PC-3 (cell line): ENCODE measurements around the gene GPD1. TPM values are rescaled to one million over a fixed set of nuclear protein-coding genes. Genes with fewer than 3 reads are reported as not detected.

Experiments used
- ATAC-seq: fragments of 200-7000 bp; cut with Tn5 transposase; 2 replicates; pipeline ENCODE4 v1.9.1; 2020; ENCODE audit warnings: mild to moderate bottlenecking, moderate library complexity
- BruUV-seq: library from RNA; stranded (reverse); fragments of 400-500 nt; replicated peaks from 2 replicates; lab custom pipeline; 2021; lab: Mats Ljungman, UMichigan
- CTCF ChIA-PET: fragments of 300-600 bp; sonication (Branson Sonifier 250); formaldehyde crosslinking; loops from one replicate; lab custom pipeline; 2022; ENCODE audit warnings: antibody characterized with exemption; lab: Charles Lee
- POLR2A ChIA-PET: fragments of 300-600 bp; sonication (Branson Sonifier 250); formaldehyde crosslinking; loops from one replicate; lab custom pipeline; 2022; ENCODE audit warnings: antibody characterized with exemption; ENCODE audit not compliant: unreplicated experiment; lab: Charles Lee
- DNase-seq: peaks from one replicate; pipeline ENCODE4 v3.0.0-alpha.2; 2015
- H2AFZ ChIP-seq: fragments of 300-600 bp; sonication (generic); 2 replicates; pipeline ENCODE4 v1.6.0; 2016; ENCODE audit warnings: antibody characterized with exemption, low read length
- H3F3A ChIP-seq: fragments of 300-600 bp; sonication (generic); one replicate; pipeline ENCODE4 v1.6.0; 2017; ENCODE audit warnings: antibody characterized with exemption, low read length, control low read depth, mild to moderate bottlenecking; ENCODE audit not compliant: unreplicated experiment
- H3K27ac ChIP-seq: fragments of 300-600 bp; sonication (generic); 2 replicates; pipeline ENCODE4 v1.5.1; 2016; ENCODE audit warnings: mild to moderate bottlenecking, low read length
- H3K27me3 ChIP-seq: fragments of 300-600 bp; sonication (generic); 2 replicates; pipeline ENCODE4 v1.6.1; 2016; ENCODE audit warnings: low read length, mixed read lengths
- H3K36me3 ChIP-seq: fragments of 300-600 bp; sonication (generic); 2 replicates; pipeline ENCODE4 v1.6.1; 2016; ENCODE audit warnings: low read depth, mixed run types, low read length, mixed read lengths
- H3K4me1 ChIP-seq: fragments of 300-600 bp; sonication (generic); 2 replicates; pipeline ENCODE4 v1.5.1; 2016; ENCODE audit warnings: low read length; ENCODE audit not compliant: insufficient read depth
- H3K4me2 ChIP-seq: fragments of 300-600 bp; sonication (generic); 2 replicates; pipeline ENCODE4 v1.6.0; 2016; ENCODE audit warnings: low read length
- H3K4me3 ChIP-seq: fragments of 300-600 bp; sonication (generic); 2 replicates; pipeline ENCODE4 v1.5.1; 2016; ENCODE audit warnings: mild to moderate bottlenecking, low read length, mixed read lengths
- H3K79me2 ChIP-seq: fragments of 300-600 bp; sonication (generic); 2 replicates; pipeline ENCODE4 v1.6.1; 2017; ENCODE audit warnings: low read length, mixed read lengths
- H3K9ac ChIP-seq: fragments of 300-600 bp; sonication (generic); 2 replicates; pipeline ENCODE4 v1.6.0; 2016; ENCODE audit warnings: mild to moderate bottlenecking, low read length
- H3K9me2 ChIP-seq: fragments of 300-600 bp; sonication (generic); replicated peaks from 2 replicates; pipeline ENCODE4 v1.6.1; 2016; ENCODE audit warnings: mixed run types, low read length, mixed read lengths
- H3K9me3 ChIP-seq: fragments of 300-600 bp; sonication (generic); 2 replicates; pipeline ENCODE4 v1.6.1; 2016; ENCODE audit warnings: low read length, mixed read lengths
- H4K20me1 ChIP-seq: fragments of 300-600 bp; sonication (generic); 2 replicates; pipeline ENCODE4 v1.6.1; 2016; ENCODE audit warnings: low read length, mixed read lengths
- CTCF ChIP-seq: fragments of 300-600 bp; sonication (generic); conservative IDR thresholded peaks from 2 replicates; pipeline ENCODE4 v1.5.1; 2017; ENCODE audit warnings: antibody characterized with exemption, low read depth, mild to moderate bottlenecking, low read length
- EZH2 ChIP-seq: fragments of 300-600 bp; sonication (generic); IDR thresholded peaks from one replicate; pipeline ENCODE4 v1.6.1; 2017; ENCODE audit warnings: antibody characterized with exemption, mild to moderate bottlenecking, low read length; ENCODE audit not compliant: unreplicated experiment
- EZH2phosphoT487 ChIP-seq: fragments of 300-600 bp; sonication (generic); IDR thresholded peaks from 2 replicates; pipeline ENCODE4 v1.6.1; 2018; ENCODE audit warnings: mild to moderate bottlenecking, antibody characterized with exemption, low read length, borderline replicate concordance
- intact Hi-C: fragments of 100-400 bp; cut with micrococcal nuclease; formaldehyde crosslinking; loops from 2 replicates; pipeline ENCODE4 v1.9.0; 2023
- total RNA-seq: library from RNA; depleted of rRNA; stranded (reverse); fragments of >200 nt; gene quantifications from 2 replicates; pipeline ENCODE4 v1.2.3, GENCODE V29; 2014

Gene GPD1
- total RNA-seq, 1 experiment from 2014 or later = 0.11 TPM

DNA sequence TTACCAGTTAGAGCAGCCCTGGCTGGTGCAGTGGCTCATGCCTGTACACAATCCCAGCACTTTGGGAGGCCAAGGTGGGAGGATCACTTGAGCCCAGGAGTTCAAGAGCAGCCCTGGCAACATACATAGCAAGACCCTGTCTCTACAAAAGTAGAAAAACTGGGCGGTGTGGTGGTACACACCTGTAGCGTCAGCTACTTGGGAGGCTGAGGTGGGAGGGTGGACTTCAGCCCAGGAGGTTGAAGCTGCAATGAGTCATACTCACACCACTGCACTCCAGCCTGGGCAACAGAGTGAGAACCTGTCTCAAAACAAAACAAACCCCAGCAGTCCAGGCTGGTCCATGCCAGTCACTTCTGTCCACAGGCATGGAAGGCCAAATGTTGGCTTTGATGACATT is 15.6 kb downstream of the GPD1 start:
- BruUV-seq = no TSS peak
- H3K36me3 ChIP-seq = peaks cover 21% of the 10 kb centered on the region
- intact Hi-C loops = no loop called here
- H3K27me3 ChIP-seq = no peaks in the 10 kb centered on the region
- no peak overlapping the region for H3K4me3 ChIP-seq
- H3K4me2 ChIP-seq = no peak overlapping the region
- peaks cover 31% of the 10 kb centered on the region for H3K79me2 ChIP-seq
- no peak overlapping the region for H3K9ac ChIP-seq
- CTCF ChIA-PET = no interaction called here
- no peaks in the 10 kb centered on the region for H3K9me3 ChIP-seq
- H4K20me1 ChIP-seq = no peaks in the 10 kb centered on the region
- no peak for ATAC-seq
- no peaks in the 10 kb centered on the region for H3F3A ChIP-seq
- TF ChIP-seq CTCF (no peak), EZH2 (no peak), EZH2phosphoT487 (no peak)
- peaks cover under 1% of the 10 kb centered on the region; the same call in 1 of the 2 replicates for H3K4me1 ChIP-seq
- no peak for DNase-seq
- no peaks in the 10 kb centered on the region for H3K9me2 ChIP-seq
- H3K27ac ChIP-seq = no peak overlapping the region
- no peak overlapping the region for H2AFZ ChIP-seq
- POLR2A ChIA-PET = no interaction called here

- POLR2A ChIA-PET = no interaction called here
- ATAC-seq (no peak), DNase-seq (no peak)
- H3F3A ChIP-seq = no peaks in the 10 kb centered on the region
- no TSS peak for BruUV-seq
- H3K79me2 ChIP-seq = peaks cover 23% of the 10 kb centered on the region
- H3K9me3 ChIP-seq = no peaks in the 10 kb centered on the region
- intact Hi-C loops = no loop called here
- CTCF ChIA-PET = no interaction called here
- no peak overlapping the region for H2AFZ ChIP-seq
- no peaks in the 10 kb centered on the region for H3K27me3 ChIP-seq
- no peak overlapping the region for H3K4me3 ChIP-seq
- H3K4me2 ChIP-seq = no peak overlapping the region
- H3K36me3 ChIP-seq = peaks cover 21% of the 10 kb centered on the region
- no peaks in the 10 kb centered on the region for H3K9me2 ChIP-seq
- H3K4me1 ChIP-seq = no peaks in the 10 kb centered on the region
- H4K20me1 ChIP-seq = no peaks in the 10 kb centered on the region
- TF ChIP-seq EZH2phosphoT487 (no peak), EZH2 (no peak), CTCF (no peak)
- H3K9ac ChIP-seq = no peak overlapping the region
- no peak overlapping the region for H3K27ac ChIP-seq
These were observed 16.7 kb downstream of the GPD1 start for GRCh38 chr12:50120521-50120920.

GRCh38 chr12:50120953-50121352 is 17.1 kb downstream of the GPD1 start:
- H3K79me2 ChIP-seq = peaks cover 19% of the 10 kb centered on the region
- intact Hi-C loops = no loop called here
- H3K27ac ChIP-seq = no peak overlapping the region
- H2AFZ ChIP-seq = no peak overlapping the region
- peaks cover 21% of the 10 kb centered on the region for H3K36me3 ChIP-seq
- no peak overlapping the region for H3K4me2 ChIP-seq
- H3F3A ChIP-seq = no peaks in the 10 kb centered on the region
- H3K27me3 ChIP-seq = no peaks in the 10 kb centered on the region
- no peaks in the 10 kb centered on the region for H3K9me2 ChIP-seq
- no peaks in the 10 kb centered on the region for H3K4me1 ChIP-seq
- no TSS peak for BruUV-seq
- DNase-seq = no peak
- TF ChIP-seq CTCF (no peak), EZH2 (no peak), EZH2phosphoT487 (no peak)
- no peaks in the 10 kb centered on the region for H3K9me3 ChIP-seq
- POLR2A ChIA-PET = no interaction called here
- H3K9ac ChIP-seq = no peak overlapping the region
- ATAC-seq = no peak
- H3K4me3 ChIP-seq = no peak overlapping the region
- CTCF ChIA-PET = no interaction called here
- no peaks in the 10 kb centered on the region for H4K20me1 ChIP-seq
